Body of pancreas (tissue), 4 donors: ENCODE data around the gene SPAG9.

Source experiments
- CTCF ChIP-seq, 7 experiments: fragments of 450-650 bp in 4 of 7; fragments of 200-600 bp in 3 of 7; sonication (generic) in 3 of 7; IDR thresholded peaks; one replicate each; pipeline ENCODE4 v1.5.1; 2016 to 2019; ENCODE audit warnings: antibody characterized with exemption in 7 of 7
- POLR2A ChIP-seq, 3 donors: fragments of 450-650 bp; IDR thresholded peaks; one replicate each; pipeline ENCODE4 v1.6.1; 2016; ENCODE audit warnings: antibody characterized with exemption in 3 of 3, mild to moderate bottlenecking in 2 of 3

DNA sequence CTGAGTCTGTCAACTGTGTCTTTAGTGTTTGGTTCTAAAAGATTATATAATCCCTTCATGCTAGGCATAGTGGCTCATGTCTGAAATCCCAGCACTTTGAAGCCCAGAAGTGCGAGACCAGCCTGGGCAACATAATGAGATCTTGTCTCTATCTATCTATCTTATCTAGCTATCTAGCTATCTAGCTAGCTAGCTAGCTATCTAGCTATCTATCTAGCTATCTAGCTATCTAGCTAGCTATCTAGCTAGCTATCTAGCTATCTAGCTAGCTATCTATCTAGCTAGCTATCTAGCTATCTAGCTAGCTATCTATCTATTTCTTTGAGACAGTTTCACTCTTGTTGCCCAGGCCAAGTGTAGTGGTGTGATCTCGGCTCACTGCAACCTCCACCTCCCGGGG, 43.8 kb downstream of the SPAG9 start:
- TF ChIP-seq CTCF (IDR thresholded peaks at IDR 0.05) (no peak), POLR2A (IDR thresholded peaks at IDR 0.05) (no peak)
